ENCODE results near the gene ALG14.

ALG14 gene

DNA sequence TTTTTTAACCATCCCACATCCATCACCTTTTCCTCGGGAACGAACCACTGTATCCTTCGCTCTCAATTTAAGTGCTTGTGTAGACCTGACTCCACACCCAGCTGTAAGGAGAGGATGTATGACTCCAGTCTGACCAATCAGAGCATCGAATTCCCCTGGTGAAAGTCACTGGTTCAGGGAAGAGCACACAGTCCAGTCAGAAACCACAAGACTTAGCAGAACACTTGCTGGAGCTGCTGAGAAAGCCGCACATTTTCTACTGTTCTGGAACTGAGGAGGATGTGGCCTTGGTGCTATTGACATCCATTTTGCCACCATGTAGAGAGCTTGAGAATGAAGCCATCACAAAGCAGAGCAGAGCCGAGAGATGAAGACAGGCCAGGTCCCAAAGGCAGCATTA, 86.0 kb downstream of the ALG14 start:
- Histone ChIP-seq H3K27me3 (ENCODE audit: insufficient read depth, low read length, poor library complexity) (no peaks in the 10 kb centered on the region), H3K79me2 (ENCODE audit: insufficient read depth, low read length) (no peaks in the 10 kb centered on the region), H3K4me3 (ENCODE audit: low read depth in 1 of 2, low read length in 2 of 2) (no peak overlapping the region), H3K9me3 (ENCODE audit: insufficient read depth, low read length, severe bottlenecking) (no peaks in the 10 kb centered on the region), H4K20me1 (ENCODE audit: insufficient read depth, low read length) (no peaks in the 10 kb centered on the region), H3K27ac (ENCODE audit: low read length) (no peak overlapping the region), H3K36me3 (ENCODE audit: insufficient read depth, low read length) (no peaks in the 10 kb centered on the region), H3K4me2 (ENCODE audit: insufficient read depth, low read length) (no peak overlapping the region), H3K4me1 (ENCODE audit: insufficient read depth, low read length) (no peaks in the 10 kb centered on the region), H3K9ac (ENCODE audit: low read depth, low read length) (no peak overlapping the region), H2AFZ (ENCODE audit: low read depth, low read length) (no peak overlapping the region)
- 0 out of 3 replicates have a peak, but pooled peaks have one; percentile 27 for ATAC-seq (ENCODE audit: insufficient read depth, low read depth)
- no peak for DNase-seq
- TF ChIP-seq, protein P1, sequence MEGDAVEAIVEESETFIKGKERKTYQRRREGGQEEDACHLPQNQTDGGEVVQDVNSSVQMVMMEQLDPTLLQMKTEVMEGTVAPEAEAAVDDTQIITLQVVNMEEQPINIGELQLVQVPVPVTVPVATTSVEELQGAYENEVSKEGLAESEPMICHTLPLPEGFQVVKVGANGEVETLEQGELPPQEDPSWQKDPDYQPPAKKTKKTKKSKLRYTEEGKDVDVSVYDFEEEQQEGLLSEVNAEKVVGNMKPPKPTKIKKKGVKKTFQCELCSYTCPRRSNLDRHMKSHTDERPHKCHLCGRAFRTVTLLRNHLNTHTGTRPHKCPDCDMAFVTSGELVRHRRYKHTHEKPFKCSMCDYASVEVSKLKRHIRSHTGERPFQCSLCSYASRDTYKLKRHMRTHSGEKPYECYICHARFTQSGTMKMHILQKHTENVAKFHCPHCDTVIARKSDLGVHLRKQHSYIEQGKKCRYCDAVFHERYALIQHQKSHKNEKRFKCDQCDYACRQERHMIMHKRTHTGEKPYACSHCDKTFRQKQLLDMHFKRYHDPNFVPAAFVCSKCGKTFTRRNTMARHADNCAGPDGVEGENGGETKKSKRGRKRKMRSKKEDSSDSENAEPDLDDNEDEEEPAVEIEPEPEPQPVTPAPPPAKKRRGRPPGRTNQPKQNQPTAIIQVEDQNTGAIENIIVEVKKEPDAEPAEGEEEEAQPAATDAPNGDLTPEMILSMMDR (IDR thresholded peaks at IDR 0.05; ENCODE audit: borderline replicate concordance, extremely low read depth, low read length, poor library complexity, severe bottlenecking): no peak
- no peak for TF ChIP-seq EZH2 (IDR thresholded peaks at IDR 0.05; ENCODE audit: borderline replicate concordance, low read depth, low read length, severe bottlenecking)

DNA sequence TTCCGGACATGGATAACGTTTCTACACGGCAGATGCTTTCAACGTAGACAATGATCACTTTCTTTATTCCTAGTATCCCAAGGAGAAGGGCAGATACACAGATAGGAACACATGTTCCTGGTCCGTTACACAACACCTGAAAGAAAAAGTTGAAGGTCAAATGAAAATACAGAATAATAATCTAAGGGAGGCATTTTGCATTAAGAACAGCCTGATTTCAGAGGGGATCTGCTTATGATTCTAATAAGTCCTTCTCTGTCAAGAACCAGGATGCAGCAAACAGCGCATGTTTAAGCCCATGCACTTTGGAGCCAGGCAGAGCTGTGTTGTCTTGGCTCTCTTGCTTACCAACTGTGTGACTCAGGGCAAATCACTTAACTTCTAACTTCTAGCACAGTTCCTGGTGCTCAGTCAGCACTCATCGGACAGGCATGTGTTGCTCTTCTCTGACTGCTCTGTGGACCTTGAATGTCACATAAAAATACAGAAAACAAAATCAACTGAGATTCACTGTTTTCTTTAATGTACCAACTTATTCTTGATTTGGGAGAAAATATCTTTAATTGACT, 89.5 kb downstream of the ALG14 start:
- Histone ChIP-seq H3K36me3 (ENCODE audit: insufficient read depth, low read length) (no peaks in the 10 kb centered on the region), H3K4me3 (ENCODE audit: low read depth in 1 of 2, low read length in 2 of 2) (no peak overlapping the region), H4K20me1 (ENCODE audit: insufficient read depth, low read length) (no peaks in the 10 kb centered on the region), H3K4me1 (ENCODE audit: insufficient read depth, low read length) (0 out of 2 replicates have a peak, but pooled peaks cover 5% of the 10 kb centered on the region), H3K4me2 (ENCODE audit: insufficient read depth, low read length) (no peak overlapping the region), H2AFZ (ENCODE audit: low read depth, low read length) (no peak overlapping the region), H3K27me3 (ENCODE audit: insufficient read depth, low read length, poor library complexity) (no peaks in the 10 kb centered on the region), H3K27ac (ENCODE audit: low read length) (no peak overlapping the region), H3K79me2 (ENCODE audit: insufficient read depth, low read length) (no peaks in the 10 kb centered on the region), H3K9ac (ENCODE audit: low read depth, low read length) (no peak overlapping the region), H3K9me3 (ENCODE audit: insufficient read depth, low read length, severe bottlenecking) (no peaks in the 10 kb centered on the region)
- DNase-seq (no peak), ATAC-seq (ENCODE audit: insufficient read depth, low read depth) (no peak)
- TF ChIP-seq, protein P1 (IDR thresholded peaks at IDR 0.05; ENCODE audit: borderline replicate concordance, extremely low read depth, low read length, poor library complexity, severe bottlenecking): no peak
- no peak for TF ChIP-seq EZH2 (IDR thresholded peaks at IDR 0.05; ENCODE audit: borderline replicate concordance, low read depth, low read length, severe bottlenecking)

DNA sequence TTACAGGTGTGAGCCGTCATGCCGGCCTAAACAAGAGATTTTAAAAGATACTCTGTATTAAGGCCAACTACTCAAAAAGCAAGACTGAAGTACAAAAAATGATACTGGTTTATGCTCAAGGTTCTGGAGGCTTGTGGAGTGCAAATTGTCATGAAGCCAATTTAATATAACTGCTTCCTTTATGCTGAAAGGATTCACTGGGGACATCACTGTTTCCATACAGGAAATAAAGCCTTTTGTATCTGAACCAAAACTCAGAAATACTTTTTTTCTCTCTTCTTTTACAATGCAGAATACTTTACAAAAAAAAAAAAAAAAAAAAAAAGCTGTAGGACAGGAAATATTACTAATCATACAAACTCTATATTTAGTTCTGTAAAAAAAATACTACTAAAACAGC, 90.4 kb downstream of the ALG14 start:
- no peak overlapping the region for H3K9ac ChIP-seq (ENCODE audit: low read depth, low read length)
- no peaks in the 10 kb centered on the region for H3K27me3 ChIP-seq (ENCODE audit: insufficient read depth, low read length, poor library complexity)
- no peaks in the 10 kb centered on the region for H3K36me3 ChIP-seq (ENCODE audit: insufficient read depth, low read length)
- no peak overlapping the region for H3K27ac ChIP-seq (ENCODE audit: low read length)
- H3K4me2 ChIP-seq (ENCODE audit: insufficient read depth, low read length): no peak overlapping the region
- no peak overlapping the region for H3K4me3 ChIP-seq (ENCODE audit: low read depth in 1 of 2, low read length in 2 of 2)
- H4K20me1 ChIP-seq (ENCODE audit: insufficient read depth, low read length): no peaks in the 10 kb centered on the region
- ATAC-seq (ENCODE audit: insufficient read depth, low read depth) (no peak), DNase-seq (no peak)
- TF ChIP-seq, protein P1 (IDR thresholded peaks at IDR 0.05; ENCODE audit: borderline replicate concordance, extremely low read depth, low read length, poor library complexity, severe bottlenecking): no peak
- no peak for TF ChIP-seq EZH2 (IDR thresholded peaks at IDR 0.05; ENCODE audit: borderline replicate concordance, low read depth, low read length, severe bottlenecking)
- 0 out of 2 replicates have a peak, but pooled peaks cover 5% of the 10 kb centered on the region for H3K4me1 ChIP-seq (ENCODE audit: insufficient read depth, low read length)
- no peaks in the 10 kb centered on the region for H3K79me2 ChIP-seq (ENCODE audit: insufficient read depth, low read length)
- no peaks in the 10 kb centered on the region for H3K9me3 ChIP-seq (ENCODE audit: insufficient read depth, low read length, severe bottlenecking)
- H2AFZ ChIP-seq (ENCODE audit: low read depth, low read length): no peak overlapping the region

All from DND-41 (cell line).